Stimulated activated naive CD8-positive, alpha-beta T cell treated with anti-CD3 and anti-CD28 coated beads, Interleukin-15, Interleukin-2, amounts not matched to agents 100 ng/mL and 50 ng/mL, for 24 hours (primary cell): ENCODE results near the gene ATAD2B.

Experiments
- H3K27ac Mint-ChIP-seq: one replicate; pipeline ENCODE4 v1.8.0; 2021; ENCODE audit warnings: mild to moderate bottlenecking, mixed read lengths
- H3K27me3 Mint-ChIP-seq: one replicate; pipeline ENCODE4 v1.8.0; 2021; ENCODE audit warnings: mixed read lengths
- H3K36me3 Mint-ChIP-seq: one replicate; pipeline ENCODE4 v1.8.0; 2021; ENCODE audit warnings: low read depth, mixed read lengths
- H3K4me1 Mint-ChIP-seq: one replicate; pipeline ENCODE4 v1.8.0; 2021; ENCODE audit warnings: low read depth, mixed read lengths
- H3K4me3 Mint-ChIP-seq: one replicate; pipeline ENCODE4 v1.8.0; 2021; ENCODE audit warnings: mild to moderate bottlenecking, mixed read lengths
- H3K9me3 Mint-ChIP-seq: one replicate; pipeline ENCODE4 v1.8.0; 2021; ENCODE audit warnings: mixed read lengths

The ATAD2B gene

GRCh38 chr2:23703583-23704385 lies 223.1 kb downstream of the ATAD2B start:
- no peak overlapping the region for H3K4me3 Mint-ChIP-seq
- H3K27me3 Mint-ChIP-seq: no peaks in the 10 kb centered on the region
- no peak overlapping the region for H3K27ac Mint-ChIP-seq
- H3K4me1 Mint-ChIP-seq: no peaks in the 10 kb centered on the region
- H3K36me3 Mint-ChIP-seq: peaks cover 23% of the 10 kb centered on the region
- H3K9me3 Mint-ChIP-seq: no peaks in the 10 kb centered on the region

- no peaks in the 10 kb centered on the region for H3K4me1 Mint-ChIP-seq
- no peaks in the 10 kb centered on the region for H3K27me3 Mint-ChIP-seq
- peaks cover 20% of the 10 kb centered on the region for H3K36me3 Mint-ChIP-seq
- no peak overlapping the region for H3K4me3 Mint-ChIP-seq
- H3K9me3 Mint-ChIP-seq: no peaks in the 10 kb centered on the region
- no peak overlapping the region for H3K27ac Mint-ChIP-seq
These were observed 223.8 kb downstream of the ATAD2B start for GRCh38 chr2:23703037-23703582.

- Mint-ChIP-seq H3K27ac (no peak overlapping the region), H3K27me3 (no peaks in the 10 kb centered on the region), H3K4me1 (no peaks in the 10 kb centered on the region), H3K36me3 (peaks cover 6% of the 10 kb centered on the region), H3K9me3 (no peaks in the 10 kb centered on the region), H3K4me3 (no peak overlapping the region)
These were observed 226.3 kb downstream of the ATAD2B start for GRCh38 chr2:23700627-23701026.

GRCh38 chr2:23699580-23699925 lies 227.4 kb downstream of the ATAD2B start:
- H3K9me3 Mint-ChIP-seq: no peaks in the 10 kb centered on the region
- H3K36me3 Mint-ChIP-seq: peaks cover 6% of the 10 kb centered on the region
- no peak overlapping the region for H3K4me3 Mint-ChIP-seq
- H3K4me1 Mint-ChIP-seq: no peaks in the 10 kb centered on the region
- H3K27ac Mint-ChIP-seq: no peak overlapping the region
- H3K27me3 Mint-ChIP-seq: no peaks in the 10 kb centered on the region

GRCh38 chr2:23698721-23699579 lies 228.0 kb downstream of the ATAD2B start:
- H3K9me3 Mint-ChIP-seq: no peaks in the 10 kb centered on the region
- H3K36me3 Mint-ChIP-seq: peaks cover 6% of the 10 kb centered on the region
- H3K27ac Mint-ChIP-seq: no peak overlapping the region
- H3K27me3 Mint-ChIP-seq: no peaks in the 10 kb centered on the region
- no peak overlapping the region for H3K4me3 Mint-ChIP-seq
- no peaks in the 10 kb centered on the region for H3K4me1 Mint-ChIP-seq
